GM18909 (cell line): ENCODE measurements around the gene MAP3K7.

Experiments
- ATAC-seq: cut with Tn5 transposase; IDR thresholded peaks from one replicate; pipeline ENCODE4 v1.9.1; 2021; ENCODE audit warnings: mild to moderate bottlenecking; ENCODE audit not compliant: unreplicated experiment, poor library complexity

MAP3K7 gene

GRCh38 chr6:90490030-90490716 is 96.7 kb downstream of the MAP3K7 start:
- ATAC-seq, result no peak

- no peak for ATAC-seq
These were observed 98.1 kb downstream of the MAP3K7 start for GRCh38 chr6:90488816-90489215.

GRCh38 chr6:90485635-90486277 is 101.1 kb downstream of the MAP3K7 start:
- no peak for ATAC-seq

DNA sequence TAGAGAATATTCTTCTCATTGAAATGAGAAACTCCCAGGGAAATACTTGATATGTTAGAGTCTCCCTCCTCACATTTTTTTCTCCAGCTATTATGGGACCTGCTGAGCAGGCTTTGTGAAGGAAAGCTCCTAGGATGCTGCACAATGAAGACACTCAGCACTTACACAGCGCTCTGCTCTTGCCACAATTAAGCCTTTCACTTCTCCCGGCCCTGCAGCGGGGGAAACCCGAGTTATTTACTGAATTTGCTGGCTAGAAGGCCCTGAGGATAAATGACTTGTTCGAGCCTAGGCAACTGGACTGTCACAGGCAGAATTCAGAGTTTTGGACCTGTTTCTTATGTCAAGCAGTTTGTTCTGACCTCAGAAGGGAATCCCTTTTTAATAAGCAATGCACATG is 102.0 kb downstream of the MAP3K7 start:
- no peak for ATAC-seq

GRCh38 chr6:90484385-90484784 is 102.5 kb downstream of the MAP3K7 start:
- no peak for ATAC-seq

DNA sequence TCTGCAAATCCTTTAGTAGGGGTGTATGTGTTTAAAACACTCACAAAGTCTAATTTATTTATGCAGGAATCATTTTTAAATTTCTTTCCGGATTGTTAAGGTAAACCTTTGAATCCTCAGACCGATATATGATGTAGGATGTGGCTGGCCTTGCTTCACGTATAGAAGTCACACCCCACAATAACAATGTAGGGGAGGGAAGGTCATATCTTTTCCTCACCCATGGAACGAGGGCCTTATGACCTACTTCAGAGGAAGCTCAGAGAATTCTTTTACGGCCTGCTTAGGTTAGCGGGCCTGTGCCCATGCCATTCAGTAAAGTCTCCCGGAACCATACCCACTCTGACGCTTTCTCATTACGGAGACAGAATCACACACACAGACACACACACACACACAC is 102.9 kb downstream of the MAP3K7 start:
- no peak for ATAC-seq

DNA sequence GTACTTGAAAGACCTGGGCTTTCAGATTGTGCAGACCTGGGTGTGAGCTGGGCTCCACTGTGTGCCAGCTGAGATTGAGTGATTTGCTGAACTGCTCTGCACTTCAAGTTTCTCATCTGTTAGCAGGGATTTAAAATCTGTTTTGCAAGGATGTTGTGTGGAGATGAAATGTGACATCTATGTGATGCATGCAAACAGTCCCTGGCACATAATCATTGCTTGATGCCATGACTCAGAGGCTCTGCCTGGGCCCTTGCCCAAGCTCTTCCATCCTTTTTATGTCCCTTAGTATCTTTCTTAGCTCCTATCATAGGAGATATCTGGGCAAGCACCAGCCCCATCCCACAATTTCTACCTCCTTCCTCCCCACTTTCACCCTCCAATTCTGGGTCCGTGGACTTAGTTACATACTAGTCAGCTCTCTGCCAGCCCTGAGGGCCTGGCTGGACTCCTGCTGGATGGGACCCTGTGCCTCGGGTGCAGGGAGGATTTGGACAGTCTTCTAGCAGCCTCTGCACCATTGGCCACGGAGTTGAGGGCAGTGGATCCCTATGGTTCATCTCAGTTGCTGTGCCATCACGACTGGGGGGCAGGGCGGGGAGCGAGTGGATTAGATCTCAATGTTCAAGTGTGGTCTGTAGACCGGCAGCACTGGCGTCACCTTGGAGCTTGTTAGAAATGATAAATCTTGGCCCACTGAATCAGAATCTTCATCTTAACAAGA is 103.6 kb downstream of the MAP3K7 start:
- no peak for ATAC-seq

GRCh38 chr6:90480666-90481065 is 106.2 kb downstream of the MAP3K7 start:
- ATAC-seq, result no peak

DNA sequence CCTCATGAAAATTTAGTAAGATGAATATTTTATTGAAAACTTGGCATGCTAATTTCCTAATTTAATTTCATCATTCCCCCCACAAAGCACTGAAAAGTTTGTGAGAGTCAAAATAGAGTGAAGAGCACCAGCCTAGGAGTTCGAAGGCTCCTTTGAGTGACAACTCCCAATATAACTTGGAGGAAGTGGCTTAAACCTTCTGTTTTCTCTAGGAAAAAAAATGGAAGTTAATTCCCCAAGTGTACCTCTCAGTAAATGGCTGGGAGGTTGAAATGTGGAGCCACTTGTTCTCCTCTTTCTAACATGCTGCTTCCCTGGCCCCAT is 107.3 kb downstream of the MAP3K7 start:
- ATAC-seq, result no peak

DNA sequence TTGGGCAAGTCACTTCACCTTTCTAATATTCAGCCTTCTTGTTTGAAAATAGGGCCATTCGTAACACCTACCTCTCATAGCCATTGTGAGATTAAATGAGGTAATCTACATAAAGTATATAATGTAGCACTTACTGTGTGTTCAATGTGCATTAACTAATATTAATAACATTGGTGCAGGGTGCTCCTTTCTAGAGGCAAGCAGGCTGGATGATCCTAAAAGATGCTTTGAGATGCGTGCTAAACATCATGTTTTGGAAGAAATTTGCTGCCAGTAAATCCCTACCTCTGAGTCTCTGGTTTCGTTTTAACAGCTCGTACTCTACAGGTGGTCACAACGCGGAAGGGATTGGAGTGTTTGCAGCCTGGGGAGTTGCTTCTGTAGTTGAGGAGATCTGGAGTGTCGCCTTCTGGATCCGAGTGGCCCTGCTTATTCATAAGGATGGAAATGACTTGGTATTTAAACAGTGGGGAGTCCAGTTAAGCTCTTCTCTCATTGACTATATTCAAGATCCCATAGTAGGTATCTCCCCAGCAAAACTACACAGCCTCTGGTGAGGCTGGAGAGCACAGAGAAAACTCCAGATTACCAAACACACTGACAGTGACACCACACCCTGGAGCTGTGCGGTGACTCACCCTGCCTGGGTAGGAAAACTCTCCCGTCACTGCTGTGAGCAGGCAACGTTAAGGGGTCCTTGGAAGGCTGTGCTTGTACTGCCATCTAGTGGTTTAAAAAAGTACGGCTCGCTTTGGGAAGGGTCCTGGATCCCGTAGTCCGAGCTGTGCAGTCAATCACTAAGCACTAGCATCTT is 107.9 kb downstream of the MAP3K7 start:
- peak; percentile 84 for ATAC-seq

- no peak for ATAC-seq
These were observed 108.6 kb downstream of the MAP3K7 start for GRCh38 chr6:90478278-90478677.

DNA sequence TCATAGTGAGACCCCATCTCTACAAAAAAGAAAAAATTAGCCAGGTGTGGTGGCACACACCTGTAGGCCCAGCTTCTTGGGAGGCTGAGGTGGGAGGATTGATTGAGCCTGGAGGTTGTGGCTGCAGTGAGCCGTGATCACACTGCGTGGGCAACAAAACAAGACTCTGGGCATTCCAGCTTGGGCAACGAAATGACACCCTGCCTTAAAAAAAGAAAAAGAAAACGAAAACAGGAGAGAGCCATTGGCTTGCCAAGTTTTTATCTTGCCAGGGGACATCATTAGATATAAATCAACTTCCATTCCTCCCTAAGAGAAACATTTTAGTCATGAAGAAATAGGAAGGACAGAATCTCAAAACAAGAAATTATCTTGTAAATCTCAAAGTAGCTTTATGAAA is 109.5 kb downstream of the MAP3K7 start:
- no peak for ATAC-seq

DNA sequence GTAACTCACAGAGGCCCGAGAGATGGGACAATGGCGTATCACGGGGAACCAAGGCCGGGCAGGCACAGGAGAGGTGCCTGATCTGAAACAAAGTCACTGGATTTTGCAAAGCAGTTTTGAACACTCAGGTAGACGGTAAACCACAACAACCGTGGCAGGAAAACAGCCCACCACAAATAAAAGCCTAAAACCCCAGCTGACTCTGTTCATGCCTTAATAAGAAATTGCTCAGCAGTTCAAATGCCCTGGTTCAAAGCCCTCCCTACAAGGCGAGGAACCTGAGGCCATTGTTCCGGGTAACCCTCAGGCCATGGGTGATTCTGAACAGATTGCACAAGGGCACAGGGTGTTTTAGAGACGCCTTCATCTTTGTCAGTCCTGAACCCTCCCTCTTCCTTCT is 114.2 kb downstream of the MAP3K7 start:
- ATAC-seq, result no peak

GRCh38 chr6:90471263-90471662 is 115.6 kb downstream of the MAP3K7 start:
- ATAC-seq, result no peak

GRCh38 chr6:90469906-90470305 is 117.0 kb downstream of the MAP3K7 start:
- ATAC-seq, result no peak

DNA sequence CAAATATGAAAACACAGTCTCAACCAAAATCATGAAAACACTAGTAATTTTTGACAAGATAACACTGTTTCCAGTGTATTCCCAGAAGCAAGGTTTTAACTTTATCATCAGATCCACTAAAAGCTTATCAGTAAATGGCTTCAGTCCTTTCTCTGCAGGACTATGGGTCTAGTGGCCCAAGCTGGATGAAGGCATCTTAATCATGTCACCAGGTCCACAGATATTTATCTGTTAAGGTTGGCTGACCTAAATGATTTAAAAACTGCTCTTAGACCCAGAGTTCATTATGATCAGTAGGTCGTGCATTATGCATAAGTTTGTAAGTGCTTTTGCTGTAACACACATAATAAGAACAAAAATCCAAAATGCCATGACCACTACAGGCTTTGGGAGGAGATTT is 118.0 kb downstream of the MAP3K7 start:
- no peak for ATAC-seq

- ATAC-seq, result no peak
These were observed 118.8 kb downstream of the MAP3K7 start for GRCh38 chr6:90468080-90468479.

GRCh38 chr6:90467546-90467945 is 119.3 kb downstream of the MAP3K7 start:
- no peak for ATAC-seq

DNA sequence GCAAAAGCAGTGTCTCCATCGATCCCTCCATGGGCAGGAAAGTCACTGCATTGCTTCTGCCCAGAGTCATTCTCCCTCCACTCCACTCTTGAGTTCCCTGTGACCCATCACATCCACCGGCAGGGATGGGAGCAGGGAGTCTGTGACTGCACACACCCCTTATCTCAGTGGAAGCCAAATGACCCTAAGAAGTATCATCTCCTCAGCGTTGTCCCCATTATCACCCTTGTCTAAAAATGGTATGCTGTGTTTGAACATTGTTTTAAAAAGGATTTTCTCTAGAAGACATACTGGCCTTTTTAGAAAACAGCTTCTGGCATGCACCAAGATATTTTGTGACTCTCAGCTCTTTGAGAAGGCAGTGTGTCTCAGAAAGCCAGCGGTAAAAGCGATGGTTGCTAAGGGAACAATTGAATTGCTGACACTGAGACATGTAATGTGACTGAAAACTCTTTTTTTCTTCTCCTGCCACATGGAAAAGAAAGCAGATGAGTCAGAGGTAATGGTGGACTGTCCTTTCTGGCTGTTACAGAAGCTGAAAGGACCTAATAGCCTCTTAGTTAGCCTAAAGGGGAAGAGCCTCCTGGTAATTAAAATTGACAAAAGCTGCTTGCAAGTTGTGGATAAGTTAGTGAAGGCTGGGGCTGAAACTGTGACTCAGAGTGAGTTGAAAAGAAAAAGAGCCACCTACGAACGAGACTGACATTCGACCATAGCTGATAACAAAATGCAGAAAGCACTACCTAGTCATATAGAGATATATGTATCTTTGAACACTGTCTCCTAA is 120.5 kb downstream of the MAP3K7 start:
- ATAC-seq, result no peak

- ATAC-seq, result no peak
These were observed 121.2 kb downstream of the MAP3K7 start for GRCh38 chr6:90465686-90466085.
